Keratinocyte (primary cell): ENCODE results near the gene SLC29A1.

ENCODE experiments used
- CTCF ChIP-seq, 3 experiments: IDR thresholded peaks in 1 of 3; conservative IDR thresholded peaks in 1 of 3; optimal IDR thresholded peaks in 1 of 3; 2 replicates in 2 of 3; 3 replicates in 1 of 3; pipeline versions ENCODE3 to v1.5.1; 2011; ENCODE audit warnings: low read length in 3 of 3, mild to moderate bottlenecking in 3 of 3, moderate library complexity in 2 of 3, control low read depth in 1 of 3, inconsistent platforms in 1 of 3; ENCODE audit not compliant: insufficient read depth in 2 of 3; ENCODE audit errors: extremely low read depth in 1 of 3
- EZH2 ChIP-seq: IDR thresholded peaks from one replicate; pipeline ENCODE4 v1.6.1; 2012; ENCODE audit warnings: inconsistent platforms, mild to moderate bottlenecking, low read length, moderate library complexity

GRCh38 chr6:44267252-44267651 lies 43.9 kb downstream of the SLC29A1 start:
- no peak for TF ChIP-seq CTCF (optimal IDR thresholded peaks at IDR 0.05 in 1 of 3, IDR thresholded peaks at IDR 0.05 in 1 of 3, conservative IDR thresholded peaks at IDR 0.05 in 1 of 3; ENCODE audit: extremely low read depth in 1 of 3, insufficient read depth in 2 of 3, low read length in 3 of 3)
- no peak for TF ChIP-seq EZH2
